Spleen (tissue), 11 donors: ENCODE data around the gene GPHN. TPM values are rescaled to one million over a fixed set of nuclear protein-coding genes. Genes with fewer than 3 reads are reported as not detected.
A peak's percentile ranks its signal among the peaks of the same experiment; 100 is the strongest.

Experiments
- DNase-seq: peaks from one replicate; pipeline ENCODE4 v3.0.0-alpha.2; 2020
- H3K27ac ChIP-seq, 8 donors: fragments of 200-600 bp; sonication (generic) in 7 of 8; 1 replicate in 4 of 8; 2 replicates in 4 of 8; pipeline versions ENCODE4 v1.5.0 to v1.8.0; 2016 to 2021; ENCODE audit warnings: inconsistent platforms in 4 of 8, mild to moderate bottlenecking in 4 of 8, moderate library complexity in 1 of 8
- H3K27me3 ChIP-seq, 7 donors: fragments of 200-600 bp; sonication (generic) in 6 of 7; replicated peaks in 1 of 7; 1 replicate in 4 of 7; 2 replicates in 3 of 7; pipeline versions ENCODE4 v1.5.0 to v1.8.0; 2016 to 2021; ENCODE audit warnings: inconsistent platforms in 3 of 7, mild to moderate bottlenecking in 1 of 7
- H3K36me3 ChIP-seq, 6 donors: fragments of 200-600 bp; sonication (generic) in 5 of 6; 1 replicate in 4 of 6; 2 replicates in 2 of 6; pipeline versions ENCODE4 v1.5.0 to v1.8.0; 2016 to 2021; ENCODE audit warnings: inconsistent platforms in 2 of 6
- H3K4me1 ChIP-seq, 6 donors: fragments of 200-600 bp; sonication (generic) in 5 of 6; 1 replicate in 3 of 6; 2 replicates in 3 of 6; pipeline versions ENCODE4 v1.5.0 to v1.8.0; 2016 to 2021; ENCODE audit warnings: inconsistent platforms in 3 of 6
- H3K4me3 ChIP-seq, 8 donors: fragments of 200-600 bp; sonication (generic) in 7 of 8; 1 replicate in 4 of 8; 2 replicates in 4 of 8; pipeline versions ENCODE4 v1.5.0 to v1.8.0; 2016 to 2021; ENCODE audit warnings: inconsistent platforms in 4 of 8, mild to moderate bottlenecking in 4 of 8, moderate library complexity in 2 of 8
- H3K9me3 ChIP-seq, 8 donors: fragments of 200-600 bp; sonication (generic) in 7 of 8; 1 replicate in 4 of 8; 2 replicates in 4 of 8; pipeline versions ENCODE4 v1.5.0 to v1.8.0; 2016 to 2021; ENCODE audit warnings: inconsistent platforms in 4 of 8
- POLR2A ChIP-seq, 3 donors: fragments of 450-650 bp; IDR thresholded peaks; one replicate each; pipeline ENCODE4 v1.5.1; 2017; ENCODE audit warnings: antibody characterized with exemption in 3 of 3, mild to moderate bottlenecking in 1 of 3
- POLR2AphosphoS5 ChIP-seq, 3 donors: sonication (generic); formaldehyde crosslinking; IDR thresholded peaks; one replicate each; pipeline ENCODE4 v1.5.1; 2017; ENCODE audit warnings: antibody characterized with exemption in 3 of 3
- WGBS, 5 donors: extraction: QIAGEN DNeasy Blood & Tissue Kit in 3 of 5; methylation state at CpG; one replicate each; pipeline versions ENCODE4 v1.1.5 to v1.1.7; 2013 to 2018; 5-methylcytosine and 5-hydroxymethylcytosine counted together
- intact Hi-C: fragments of 100-400 bp; cut with DNase I; formaldehyde crosslinking; loops from one replicate; pipeline ENCODE4 v1.15.0; 2023; ENCODE audit warnings: low total_unique reads
- polyA plus RNA-seq, 3 donors: library from polyadenylated mRNA; stranded (reverse); fragments of 200-250 nt; gene quantifications; one replicate each; pipeline ENCODE4 v1.2.1, GENCODE V29; 2013
- total RNA-seq, 7 donors: library from RNA; depleted of rRNA in 3 of 7; stranded (reverse); fragments of >200 nt in 3 of 7; fragmentation: NEBNext Ultra II Directional in 4 of 7; extraction: Animal tissue kit (Norgen Biotek cat#: 25700) in 4 of 7; gene quantifications; one replicate each; pipeline versions ENCODE4 v1.1.0 to v1.2.1, GENCODE V29; 2016 to 2021
- TF ChIP-seq, protein P1 (sequence below), 11 experiments: fragments of 200-600 bp in 7 of 11; fragments of 450-650 bp in 4 of 11; sonication (generic) in 4 of 11; IDR thresholded peaks in 8 of 11; conservative IDR thresholded peaks in 3 of 11; 1 replicate in 7 of 11; 2 replicates in 4 of 11; pipeline versions ENCODE4 v1.4.0 to v1.8.0; 2016 to 2021; ENCODE audit warnings: antibody characterized with exemption in 11 of 11, inconsistent platforms in 4 of 11, mild to moderate bottlenecking in 1 of 11
- donor health status: healthy with polysubstance abuse.
- donor health status: DM: no; HTN: no; CAD: no; lungs with moderate emphysema.
- donor health status: DM: no; HTN: no; CAD: no.
- donor health status: Bipolar disorder and iron deficiency.
- donor health status: healthy.
- donor health status: DM: no; HTN: no; CAD: no.
- donor health status: DM: yes; HTN: yes; CAD: no.

The GPHN gene
- total and polyA plus RNA-seq, 10 donors: 9.0 to 26.9 (median 15.7) TPM

DNA sequence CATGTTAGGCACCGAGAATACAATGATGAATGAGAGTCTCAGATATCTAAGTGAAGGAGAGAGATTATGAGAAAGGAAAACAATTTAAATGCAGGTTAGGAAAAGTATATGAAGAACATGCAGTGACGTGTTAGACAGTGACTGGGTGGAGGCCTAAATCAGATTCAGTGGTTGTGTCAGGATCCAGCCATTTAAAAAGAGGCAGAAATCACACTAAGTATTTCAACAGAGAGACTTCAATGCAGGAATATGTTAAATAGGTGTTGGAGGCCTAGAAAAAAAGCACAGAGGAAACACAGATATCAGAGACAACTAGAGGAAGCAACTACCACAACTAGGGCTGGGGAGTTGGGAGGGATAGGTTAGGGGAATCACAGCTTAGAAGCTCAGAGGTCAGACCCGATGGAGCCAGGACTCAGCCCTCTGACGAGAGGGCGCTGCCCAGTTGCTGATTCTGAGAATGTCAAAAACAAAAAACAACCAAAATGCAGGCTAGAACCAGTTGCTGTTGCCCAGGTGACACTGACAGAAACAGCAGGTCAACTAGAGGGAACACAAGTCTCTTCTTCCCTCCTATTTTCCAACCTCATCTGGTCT, 678.3 kb downstream of the GPHN start:
- H3K4me3 ChIP-seq: no peak overlapping the region
- H3K36me3 ChIP-seq: peaks cover 0 to 3% (median under 1%) of the 10 kb centered on the region in 6 donors
- H3K27ac ChIP-seq: peak overlapping the region in 2 of 8 donors; percentile 13 to 43
- no peak for TF ChIP-seq POLR2AphosphoS5 (IDR thresholded peaks at IDR 0.05)
- TF ChIP-seq, protein P1, sequence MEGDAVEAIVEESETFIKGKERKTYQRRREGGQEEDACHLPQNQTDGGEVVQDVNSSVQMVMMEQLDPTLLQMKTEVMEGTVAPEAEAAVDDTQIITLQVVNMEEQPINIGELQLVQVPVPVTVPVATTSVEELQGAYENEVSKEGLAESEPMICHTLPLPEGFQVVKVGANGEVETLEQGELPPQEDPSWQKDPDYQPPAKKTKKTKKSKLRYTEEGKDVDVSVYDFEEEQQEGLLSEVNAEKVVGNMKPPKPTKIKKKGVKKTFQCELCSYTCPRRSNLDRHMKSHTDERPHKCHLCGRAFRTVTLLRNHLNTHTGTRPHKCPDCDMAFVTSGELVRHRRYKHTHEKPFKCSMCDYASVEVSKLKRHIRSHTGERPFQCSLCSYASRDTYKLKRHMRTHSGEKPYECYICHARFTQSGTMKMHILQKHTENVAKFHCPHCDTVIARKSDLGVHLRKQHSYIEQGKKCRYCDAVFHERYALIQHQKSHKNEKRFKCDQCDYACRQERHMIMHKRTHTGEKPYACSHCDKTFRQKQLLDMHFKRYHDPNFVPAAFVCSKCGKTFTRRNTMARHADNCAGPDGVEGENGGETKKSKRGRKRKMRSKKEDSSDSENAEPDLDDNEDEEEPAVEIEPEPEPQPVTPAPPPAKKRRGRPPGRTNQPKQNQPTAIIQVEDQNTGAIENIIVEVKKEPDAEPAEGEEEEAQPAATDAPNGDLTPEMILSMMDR (IDR thresholded peaks at IDR 0.05 in 8 of 11, conservative IDR thresholded peaks at IDR 0.05 in 3 of 11): no peak
- no peaks in the 10 kb centered on the region for H3K27me3 ChIP-seq
- WGBS, 5 donors: 84 to 89% (median 87%) methylated on average over 5 of the region's 5 CpGs
- intact Hi-C loops: no loop called here
- H3K4me1 ChIP-seq: peaks cover 0 to 7% (median 0%) of the 10 kb centered on the region in 6 donors
- DNase-seq: no peak
- H3K9me3 ChIP-seq: no peaks in the 10 kb centered on the region

DNA sequence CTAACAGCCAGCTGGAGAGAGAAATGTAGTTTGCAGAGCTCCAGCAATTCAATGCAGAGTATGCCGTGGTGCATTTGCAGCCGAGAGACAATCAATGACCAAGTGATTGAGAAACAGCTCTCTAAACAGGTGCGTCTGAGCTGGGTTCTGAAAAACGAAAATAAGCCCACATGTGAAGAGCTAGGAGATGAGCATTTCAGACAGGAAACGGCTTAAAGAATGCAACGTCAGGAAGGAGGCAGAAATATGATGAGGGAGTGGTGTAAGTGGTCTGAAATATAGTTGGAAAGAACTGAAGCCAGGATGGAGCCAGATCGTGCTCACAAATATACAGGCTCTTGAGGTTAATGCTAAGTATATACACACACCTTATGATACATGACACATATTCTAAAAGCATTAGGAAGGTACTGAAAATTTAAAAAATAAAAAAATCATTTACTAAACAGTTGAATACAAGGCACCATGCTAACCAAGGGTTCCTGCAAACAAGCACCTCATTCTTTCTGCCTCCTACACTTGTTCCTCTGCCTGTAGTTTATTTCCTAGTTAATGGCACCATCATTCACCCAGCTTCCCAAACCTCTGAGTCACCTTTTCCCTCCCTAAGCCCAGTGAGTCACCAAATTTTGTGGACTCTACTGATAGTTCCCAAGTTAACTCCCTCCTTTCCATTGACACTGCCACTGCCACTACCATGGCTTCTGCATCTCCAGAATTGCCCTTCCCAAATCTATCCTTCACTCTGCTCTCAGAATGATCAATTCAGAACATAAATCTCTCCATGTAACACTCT, 679.0 kb downstream of the GPHN start:
- WGBS, 5 donors: 59 to 74% (median 67%) methylated on average over 7 of the region's 7 CpGs
- intact Hi-C loops: no loop called here
- peak overlapping the region in 2 of 8 donors; percentile 13 to 43 for H3K27ac ChIP-seq

DNA sequence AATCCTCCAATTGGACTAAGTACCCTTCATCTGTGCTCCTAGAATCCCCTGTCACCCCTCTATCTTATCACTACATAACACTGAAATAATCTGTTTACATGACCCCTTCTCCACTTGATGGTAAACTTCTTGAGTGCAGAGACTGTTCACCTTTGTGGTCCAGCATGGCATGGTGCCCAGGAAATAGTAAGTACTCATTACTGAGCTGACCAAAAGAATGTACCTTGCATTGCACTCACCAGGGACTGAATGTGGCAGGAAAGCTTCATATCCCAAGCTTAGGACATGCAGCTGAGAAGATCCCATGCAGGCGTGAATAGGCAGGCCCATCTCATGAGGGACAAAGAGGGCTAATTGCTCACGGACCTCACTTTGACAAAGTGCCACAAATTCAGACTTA, 679.9 kb downstream of the GPHN start:
- TF ChIP-seq, protein P1 (IDR thresholded peaks at IDR 0.05 in 8 of 11, conservative IDR thresholded peaks at IDR 0.05 in 3 of 11): no peak
- TF ChIP-seq POLR2AphosphoS5 (IDR thresholded peaks at IDR 0.05) (no peak), POLR2A (IDR thresholded peaks at IDR 0.05) (no peak)
- H3K4me3 ChIP-seq: no peak overlapping the region
- H3K27ac ChIP-seq: no peak overlapping the region
- H3K36me3 ChIP-seq: no peaks in the 10 kb centered on the region
- DNase-seq: no peak
- 84 to 100% (median 94%) methylated on average over 2 of the region's 2 CpGs for WGBS, 5 donors
- no peaks in the 10 kb centered on the region for H3K27me3 ChIP-seq
- peaks cover 0 to 7% (median 0%) of the 10 kb centered on the region in 6 donors for H3K4me1 ChIP-seq
- H3K9me3 ChIP-seq: no peaks in the 10 kb centered on the region
- intact Hi-C loops: no loop called here

More for the DNA sequence above, 679.0 kb downstream of the GPHN start:
- no peak for DNase-seq
- no peak overlapping the region for H3K4me3 ChIP-seq
- no peaks in the 10 kb centered on the region for H3K36me3 ChIP-seq
- no peaks in the 10 kb centered on the region for H3K9me3 ChIP-seq
- peaks cover 0 to 7% (median 0%) of the 10 kb centered on the region in 6 donors for H3K4me1 ChIP-seq
- H3K27me3 ChIP-seq: no peaks in the 10 kb centered on the region
- TF ChIP-seq, protein P1 (IDR thresholded peaks at IDR 0.05 in 8 of 11, conservative IDR thresholded peaks at IDR 0.05 in 3 of 11): no peak
- TF ChIP-seq POLR2AphosphoS5 (IDR thresholded peaks at IDR 0.05) (no peak), POLR2A (IDR thresholded peaks at IDR 0.05) (no peak)

DNA sequence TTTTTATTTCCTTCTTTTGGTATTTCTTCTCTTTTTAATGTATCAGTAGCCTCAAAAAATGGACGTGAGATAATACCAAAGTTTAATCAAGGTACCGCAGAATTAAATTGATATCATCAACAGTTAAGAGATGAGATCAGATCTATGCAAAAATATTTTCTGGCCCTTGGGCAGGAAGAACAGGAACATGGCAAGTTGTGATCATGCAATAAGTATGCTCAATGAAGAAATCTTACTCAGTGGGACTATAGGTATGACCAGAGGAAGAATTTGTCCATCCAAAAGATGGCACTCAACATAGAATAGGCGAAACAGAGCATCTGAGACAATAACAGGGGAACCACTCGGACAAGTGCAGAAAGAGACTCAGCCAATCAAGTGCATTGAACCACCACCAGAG, 680.4 kb downstream of the GPHN start:
- intact Hi-C loops: no loop called here
- TF ChIP-seq, protein P1 (IDR thresholded peaks at IDR 0.05 in 8 of 11, conservative IDR thresholded peaks at IDR 0.05 in 3 of 11): no peak
- TF ChIP-seq POLR2A (IDR thresholded peaks at IDR 0.05): no peak
- TF ChIP-seq POLR2AphosphoS5 (IDR thresholded peaks at IDR 0.05): no peak
- H3K36me3 ChIP-seq: no peaks in the 10 kb centered on the region
- WGBS, 5 donors: 89 to 98% (median 92%) methylated on average over 4 of the region's 4 CpGs
- H3K4me1 ChIP-seq: peaks cover 0 to 7% (median 0%) of the 10 kb centered on the region in 6 donors
- no peaks in the 10 kb centered on the region for H3K9me3 ChIP-seq
- H3K4me3 ChIP-seq: no peak overlapping the region
- no peak for DNase-seq
- H3K27ac ChIP-seq: no peak overlapping the region
- H3K27me3 ChIP-seq: no peaks in the 10 kb centered on the region
